ENCODE measurements around the gene PRPF18.
"Not testable (repeated sequence)": the region's sequence is repeated elsewhere in the genome, so short reads cannot be mapped to it uniquely, and the experiment has no call there.

Gene PRPF18, protein sequence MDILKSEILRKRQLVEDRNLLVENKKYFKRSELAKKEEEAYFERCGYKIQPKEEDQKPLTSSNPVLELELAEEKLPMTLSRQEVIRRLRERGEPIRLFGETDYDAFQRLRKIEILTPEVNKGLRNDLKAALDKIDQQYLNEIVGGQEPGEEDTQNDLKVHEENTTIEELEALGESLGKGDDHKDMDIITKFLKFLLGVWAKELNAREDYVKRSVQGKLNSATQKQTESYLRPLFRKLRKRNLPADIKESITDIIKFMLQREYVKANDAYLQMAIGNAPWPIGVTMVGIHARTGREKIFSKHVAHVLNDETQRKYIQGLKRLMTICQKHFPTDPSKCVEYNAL

DNA sequence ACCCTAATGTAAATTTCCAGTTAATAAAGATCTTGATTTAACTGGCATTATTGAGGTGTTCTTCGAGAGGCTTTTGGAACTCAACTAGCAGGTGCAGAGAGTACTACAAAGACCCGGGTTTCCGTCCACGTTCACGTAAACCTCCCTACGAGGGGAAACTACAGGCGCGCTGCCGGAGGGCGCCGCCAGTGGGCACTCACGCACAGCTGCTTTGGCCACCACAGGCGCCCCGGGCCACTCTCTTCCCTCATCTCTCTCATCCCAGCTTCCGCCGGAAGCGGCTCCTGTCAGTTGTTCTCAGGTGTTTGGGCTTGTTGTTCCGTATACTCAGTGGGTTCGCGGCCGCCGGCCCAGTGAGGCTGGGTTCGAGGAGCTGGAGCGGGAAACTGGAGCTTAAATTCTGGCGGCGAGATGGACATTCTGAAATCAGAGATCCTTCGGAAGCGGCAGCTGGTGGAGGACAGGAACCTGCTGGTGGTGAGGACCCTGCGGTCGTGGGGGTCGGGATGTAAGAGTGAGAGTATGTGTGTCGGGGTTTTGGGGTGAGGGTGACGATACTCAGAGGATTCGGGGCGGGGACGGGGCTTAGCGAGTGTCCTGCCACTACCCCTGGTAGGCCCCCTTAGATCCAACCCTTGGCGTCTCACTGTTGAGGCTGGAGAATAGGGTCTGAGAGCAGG lies at the start of gene PRPF18:
Gene PRPF18, plus strand, starts transcription at position 290 of the 680 bp plus-strand sequence. Its CDS starts 122 bp downstream, at position 412.
- peak; percentile 95 for DNase-seq (ENCODE audit: low read depth)
- TF ChIP-seq, protein P1, sequence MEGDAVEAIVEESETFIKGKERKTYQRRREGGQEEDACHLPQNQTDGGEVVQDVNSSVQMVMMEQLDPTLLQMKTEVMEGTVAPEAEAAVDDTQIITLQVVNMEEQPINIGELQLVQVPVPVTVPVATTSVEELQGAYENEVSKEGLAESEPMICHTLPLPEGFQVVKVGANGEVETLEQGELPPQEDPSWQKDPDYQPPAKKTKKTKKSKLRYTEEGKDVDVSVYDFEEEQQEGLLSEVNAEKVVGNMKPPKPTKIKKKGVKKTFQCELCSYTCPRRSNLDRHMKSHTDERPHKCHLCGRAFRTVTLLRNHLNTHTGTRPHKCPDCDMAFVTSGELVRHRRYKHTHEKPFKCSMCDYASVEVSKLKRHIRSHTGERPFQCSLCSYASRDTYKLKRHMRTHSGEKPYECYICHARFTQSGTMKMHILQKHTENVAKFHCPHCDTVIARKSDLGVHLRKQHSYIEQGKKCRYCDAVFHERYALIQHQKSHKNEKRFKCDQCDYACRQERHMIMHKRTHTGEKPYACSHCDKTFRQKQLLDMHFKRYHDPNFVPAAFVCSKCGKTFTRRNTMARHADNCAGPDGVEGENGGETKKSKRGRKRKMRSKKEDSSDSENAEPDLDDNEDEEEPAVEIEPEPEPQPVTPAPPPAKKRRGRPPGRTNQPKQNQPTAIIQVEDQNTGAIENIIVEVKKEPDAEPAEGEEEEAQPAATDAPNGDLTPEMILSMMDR (IDR thresholded peaks at IDR 0.05; ENCODE audit: low read length, missing control alignments): peak; percentile 95
- H3K4me3 ChIP-seq (replicated peaks; ENCODE audit: low read depth, low read length): peak within 1 kb of the TSS; percentile 88

DNA sequence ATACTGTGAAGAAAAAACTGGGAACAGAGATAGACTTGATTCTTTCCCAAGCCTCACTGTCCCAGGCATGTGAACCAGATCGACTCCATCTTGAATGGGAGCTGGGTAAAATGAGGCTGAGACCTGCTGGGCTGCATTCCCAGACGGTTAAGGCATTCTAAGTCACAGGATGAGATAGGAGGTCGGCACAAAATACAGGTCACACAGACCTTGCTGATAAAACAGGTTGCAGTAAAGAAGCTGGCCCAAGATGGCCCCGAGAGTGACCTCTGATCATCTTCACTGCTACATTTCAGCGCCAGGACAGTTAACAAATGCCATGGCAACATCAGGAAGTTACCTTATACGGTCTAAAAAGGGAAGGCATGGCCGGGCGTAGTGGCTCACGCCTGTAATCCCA lies 48.8 kb upstream of the PRPF18 start:
- DNase-seq (ENCODE audit: low read depth); H3K4me3 ChIP-seq (replicated peaks; ENCODE audit: low read depth, low read length): not testable (repeated sequence)

DNA sequence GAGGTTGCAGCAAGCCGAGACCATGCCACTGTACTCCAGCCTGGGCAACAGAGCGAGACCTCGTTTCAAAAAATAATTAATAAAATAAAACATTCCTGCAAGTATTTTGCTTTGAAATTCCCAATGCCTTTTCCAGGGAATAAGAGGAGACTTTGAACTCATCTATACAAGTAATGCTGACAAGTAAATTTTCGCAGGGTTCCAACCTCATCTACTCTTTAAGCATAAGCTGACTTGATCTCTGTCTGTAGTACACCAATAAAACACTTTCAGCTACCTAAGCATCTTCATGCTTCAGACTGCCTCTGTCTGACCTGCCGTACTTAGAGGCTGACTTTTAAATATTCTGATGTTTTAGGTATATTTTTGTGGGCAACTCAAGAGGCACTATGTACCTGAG lies 44.2 kb upstream of the PRPF18 start:
- DNase-seq (ENCODE audit: low read depth): no peak
- TF ChIP-seq, protein P1 (IDR thresholded peaks at IDR 0.05; ENCODE audit: low read length, missing control alignments): no peak
- no peak overlapping the region for H3K4me3 ChIP-seq (replicated peaks; ENCODE audit: low read depth, low read length)

DNA sequence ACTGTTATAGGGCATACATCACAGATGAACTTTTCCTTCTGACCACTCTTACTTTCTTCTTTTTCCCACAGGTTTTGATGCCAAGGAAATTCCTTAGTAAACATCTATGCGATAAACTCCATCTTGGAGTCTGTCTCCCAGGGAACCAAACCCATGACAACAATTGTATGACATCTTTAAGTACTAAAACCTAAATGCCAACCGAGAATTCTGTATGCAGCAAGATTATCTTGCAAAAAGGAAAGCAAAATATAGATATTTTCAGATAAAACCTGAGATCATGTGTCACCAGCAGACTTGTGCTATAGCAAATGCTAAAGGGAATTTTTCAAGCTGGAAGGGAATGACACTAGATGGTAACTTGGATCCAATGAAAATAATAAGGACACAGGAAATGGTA lies 36.0 kb upstream of the PRPF18 start:
- TF ChIP-seq, protein P1 (IDR thresholded peaks at IDR 0.05; ENCODE audit: low read length, missing control alignments): no peak
- no peak for DNase-seq (ENCODE audit: low read depth)

DNA sequence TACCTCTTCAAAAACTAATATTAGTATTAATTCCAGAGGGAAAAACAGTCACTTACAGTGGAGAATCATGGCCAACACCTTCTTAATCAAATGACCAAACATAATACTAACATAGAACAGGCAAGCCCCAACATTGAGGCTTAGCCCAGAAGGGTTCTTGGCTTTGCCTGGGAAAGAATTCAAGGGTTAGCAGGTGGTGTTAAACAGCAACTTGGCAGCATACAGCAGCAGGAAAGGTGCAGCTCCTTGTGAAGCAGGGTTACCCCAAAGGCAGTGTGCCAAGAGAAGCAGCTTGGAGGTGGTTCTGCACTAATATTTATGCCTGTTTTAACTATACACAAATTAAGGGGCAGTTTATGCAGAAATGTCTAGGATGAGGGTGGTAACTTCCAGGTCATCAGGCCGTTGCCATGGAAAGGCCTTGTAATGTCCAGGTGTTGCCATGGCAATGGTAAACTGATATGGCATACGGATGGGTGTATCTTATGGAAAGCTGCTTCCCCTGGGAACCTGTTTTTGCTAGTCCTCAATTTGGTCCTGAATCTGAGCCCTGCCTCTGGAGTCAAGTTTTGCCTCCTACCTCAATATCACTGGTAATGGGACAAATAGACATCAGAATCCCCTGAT lies 30.8 kb upstream of the PRPF18 start:
- DNase-seq (ENCODE audit: low read depth): no peak
- no peak overlapping the region for H3K4me3 ChIP-seq (replicated peaks; ENCODE audit: low read depth, low read length)
- TF ChIP-seq, protein P1 (IDR thresholded peaks at IDR 0.05; ENCODE audit: low read length, missing control alignments): no peak

More for the DNA sequence above, 36.0 kb upstream of the PRPF18 start:
- no peak overlapping the region for H3K4me3 ChIP-seq (replicated peaks; ENCODE audit: low read depth, low read length)

DNA sequence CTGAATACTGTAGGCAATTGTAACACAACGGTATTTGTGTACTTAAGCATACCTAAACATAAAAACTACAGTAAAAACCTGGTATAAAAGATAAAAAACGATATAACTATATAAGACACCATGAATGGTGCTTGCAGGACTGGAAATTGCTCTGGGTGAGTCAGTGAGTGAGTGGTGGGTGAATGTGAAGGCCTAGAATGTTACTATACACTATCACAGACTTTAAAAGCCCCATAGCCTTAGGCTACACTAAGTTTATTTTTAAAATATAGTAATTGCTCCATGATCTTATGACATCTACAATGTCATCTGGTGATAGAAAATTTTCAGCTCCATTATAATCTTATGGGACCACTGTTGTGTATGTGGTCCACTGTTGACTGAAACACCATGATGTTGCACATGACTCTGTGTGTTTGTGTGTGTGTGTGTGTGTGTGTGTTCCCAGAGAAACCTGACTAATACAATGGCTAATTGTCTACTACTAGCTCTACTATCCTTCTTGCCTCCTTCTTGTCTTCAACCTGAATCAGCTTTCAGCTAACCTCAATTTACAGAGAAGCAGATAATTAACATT lies 27.6 kb upstream of the PRPF18 start:
- no peak for DNase-seq (ENCODE audit: low read depth)
- H3K4me3 ChIP-seq (replicated peaks; ENCODE audit: low read depth, low read length): no peak overlapping the region
- TF ChIP-seq, protein P1 (IDR thresholded peaks at IDR 0.05; ENCODE audit: low read length, missing control alignments): no peak

DNA sequence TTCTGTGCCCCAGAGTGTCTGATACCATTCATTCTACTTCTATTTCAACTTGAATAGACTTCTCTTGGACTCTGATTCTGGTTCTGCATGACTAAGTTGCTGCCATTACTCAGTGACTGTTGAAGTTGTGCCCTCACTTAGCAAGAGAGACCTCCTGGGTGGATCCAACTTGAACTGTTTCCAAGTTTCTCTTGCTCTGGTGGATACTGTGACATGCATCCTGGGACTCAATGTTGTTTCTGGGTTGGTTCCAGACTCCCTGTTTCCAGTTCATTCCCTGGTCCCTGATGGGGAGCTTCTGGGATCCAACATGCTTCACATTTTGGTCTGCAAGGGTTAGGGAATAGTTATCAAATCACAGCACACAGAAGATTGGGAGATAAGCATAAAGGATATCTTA lies 26.2 kb upstream of the PRPF18 start:
- TF ChIP-seq, protein P1 (IDR thresholded peaks at IDR 0.05; ENCODE audit: low read length, missing control alignments): no peak
- H3K4me3 ChIP-seq (replicated peaks; ENCODE audit: low read depth, low read length): no peak overlapping the region
- DNase-seq (ENCODE audit: low read depth): peak; percentile 18
